Karpas-422 (cell line): Measurements from ENCODE around the gene TRIL. TPM values are rescaled to one million over a fixed set of nuclear protein-coding genes. Genes with fewer than 3 reads are reported as not detected.

Experiments used
- DNase-seq: peaks from one replicate; pipeline ENCODE4 v3.0.0-alpha.2; 2015
- H2AFZ ChIP-seq: fragments of 200-600 bp; sonication (generic); 2 replicates; pipeline ENCODE4 v1.6.1; 2014; ENCODE audit warnings: antibody characterized with exemption, low read length, mixed read lengths
- H3K27ac ChIP-seq: fragments of 200-600 bp; sonication (generic); 2 replicates; pipeline ENCODE4 v1.5.1; 2014; ENCODE audit warnings: mild to moderate bottlenecking, low read length, moderate library complexity
- H3K27me3 ChIP-seq: fragments of 200-600 bp; sonication (generic); 2 replicates; pipeline ENCODE4 v1.6.1; 2014; ENCODE audit warnings: low read length, mixed read lengths
- H3K36me3 ChIP-seq: fragments of 200-600 bp; sonication (generic); 2 replicates; pipeline ENCODE4 v1.6.1; 2014; ENCODE audit warnings: low read length, mixed read lengths; ENCODE audit not compliant: insufficient read depth
- H3K4me1 ChIP-seq: fragments of 200-600 bp; sonication (generic); 2 replicates; pipeline ENCODE4 v1.6.1; 2014; ENCODE audit warnings: mild to moderate bottlenecking, low read length, mixed read lengths
- H3K4me2 ChIP-seq: fragments of 200-600 bp; sonication (generic); 2 replicates; pipeline ENCODE4 v1.6.1; 2014; ENCODE audit warnings: low read length, low read depth, mild to moderate bottlenecking; ENCODE audit not compliant: poor library complexity, severe bottlenecking
- H3K4me3 ChIP-seq: fragments of 200-600 bp; sonication (generic); 2 replicates; pipeline ENCODE4 v1.5.1; 2014; ENCODE audit warnings: mild to moderate bottlenecking, antibody characterized with exemption, low read length, mixed read lengths
- H3K79me2 ChIP-seq: fragments of 200-600 bp; sonication (generic); 2 replicates; pipeline ENCODE4 v1.6.1; 2014; ENCODE audit warnings: mild to moderate bottlenecking, low read length, mixed read lengths
- H3K9ac ChIP-seq: fragments of 200-600 bp; sonication (generic); 2 replicates; pipeline ENCODE4 v1.6.0; 2014; ENCODE audit warnings: low read length
- H3K9me2 ChIP-seq: fragments of 200-600 bp; sonication (generic), shearing (Covaris generic); replicated peaks from 2 replicates; pipeline ENCODE4 v1.6.0; 2014; ENCODE audit warnings: mild to moderate bottlenecking, low read length, moderate library complexity; ENCODE audit not compliant: insufficient read depth
- H3K9me3 ChIP-seq: fragments of 300-700, 200-600 bp; sonication (generic); 2 replicates; pipeline ENCODE4 v1.6.1; 2014; ENCODE audit warnings: low read length, mixed read lengths
- H4K20me1 ChIP-seq: fragments of 200-600 bp; sonication (generic); 2 replicates; pipeline ENCODE4 v1.6.1; 2014; ENCODE audit warnings: mild to moderate bottlenecking, antibody characterized with exemption, low read length, low read depth; ENCODE audit not compliant: insufficient read depth
- total RNA-seq: library from RNA; depleted of rRNA; stranded (reverse); fragments of >200 nt; shearing (Covaris generic); gene quantifications from 2 replicates; pipeline ENCODE4 v1.2.3, GENCODE V29; 2014; ENCODE audit warnings: low replicate concordance

Gene TRIL
- total RNA-seq, 1 experiment from 2014 or later, result not detected

DNA sequence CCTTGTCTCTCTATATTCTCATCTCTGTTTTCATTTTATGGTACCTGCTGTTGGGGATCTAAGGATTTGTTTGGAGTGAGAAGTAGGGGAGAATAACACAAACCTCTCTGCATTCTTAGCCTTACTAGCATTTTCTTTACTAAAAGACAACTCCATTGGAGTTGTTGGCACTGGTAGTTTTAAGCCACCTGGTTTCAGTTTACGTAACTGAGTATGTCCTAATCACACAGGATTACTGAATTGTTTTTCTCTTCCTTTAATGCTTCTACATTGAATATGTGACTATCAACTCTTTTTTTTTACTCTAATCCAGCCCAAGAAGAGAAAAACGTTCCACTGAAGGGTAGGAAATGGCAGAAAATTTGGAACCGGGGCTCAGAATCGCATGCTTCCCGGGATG lies 30.0 kb upstream of the TRIL start:
- no peaks in the 10 kb centered on the region for H3K9me3 ChIP-seq
- no peaks in the 10 kb centered on the region for H3K9me2 ChIP-seq
- no peaks in the 10 kb centered on the region for H3K4me1 ChIP-seq
- H4K20me1 ChIP-seq, result no peaks in the 10 kb centered on the region
- peak; percentile 35 for DNase-seq
- no peak overlapping the region for H3K4me2 ChIP-seq
- H2AFZ ChIP-seq, result no peak overlapping the region
- no peak overlapping the region for H3K27ac ChIP-seq
- H3K4me3 ChIP-seq, result no peak overlapping the region
- H3K27me3 ChIP-seq, result no peaks in the 10 kb centered on the region
- no peak overlapping the region for H3K9ac ChIP-seq
- H3K79me2 ChIP-seq, result no peaks in the 10 kb centered on the region
- no peaks in the 10 kb centered on the region for H3K36me3 ChIP-seq

DNA sequence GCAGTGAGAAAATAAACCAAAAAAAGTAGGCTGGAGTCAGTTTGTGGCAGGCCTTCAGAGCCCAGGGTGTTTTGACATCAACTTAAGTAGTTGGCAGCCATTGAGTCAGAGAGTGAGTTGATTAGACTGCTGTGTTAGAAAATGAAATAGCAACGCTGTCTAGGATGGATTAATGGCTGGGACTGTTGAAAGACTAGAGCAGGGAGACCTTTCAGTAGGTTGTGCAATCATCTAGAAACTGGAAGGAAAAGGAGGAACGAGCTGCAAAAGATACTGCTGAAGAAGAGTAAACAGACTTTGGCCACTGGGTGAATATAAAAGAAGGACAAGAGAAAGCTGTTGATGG lies 28.6 kb upstream of the TRIL start:
- Histone ChIP-seq H3K79me2 (no peaks in the 10 kb centered on the region), H3K27ac (no peak overlapping the region), H3K9me3 (no peaks in the 10 kb centered on the region), H4K20me1 (no peaks in the 10 kb centered on the region), H2AFZ (no peak overlapping the region), H3K9ac (no peak overlapping the region), H3K4me3 (no peak overlapping the region), H3K4me2 (no peak overlapping the region), H3K36me3 (no peaks in the 10 kb centered on the region), H3K27me3 (no peaks in the 10 kb centered on the region), H3K4me1 (no peaks in the 10 kb centered on the region), H3K9me2 (no peaks in the 10 kb centered on the region)
- peak; percentile 28 for DNase-seq

DNA sequence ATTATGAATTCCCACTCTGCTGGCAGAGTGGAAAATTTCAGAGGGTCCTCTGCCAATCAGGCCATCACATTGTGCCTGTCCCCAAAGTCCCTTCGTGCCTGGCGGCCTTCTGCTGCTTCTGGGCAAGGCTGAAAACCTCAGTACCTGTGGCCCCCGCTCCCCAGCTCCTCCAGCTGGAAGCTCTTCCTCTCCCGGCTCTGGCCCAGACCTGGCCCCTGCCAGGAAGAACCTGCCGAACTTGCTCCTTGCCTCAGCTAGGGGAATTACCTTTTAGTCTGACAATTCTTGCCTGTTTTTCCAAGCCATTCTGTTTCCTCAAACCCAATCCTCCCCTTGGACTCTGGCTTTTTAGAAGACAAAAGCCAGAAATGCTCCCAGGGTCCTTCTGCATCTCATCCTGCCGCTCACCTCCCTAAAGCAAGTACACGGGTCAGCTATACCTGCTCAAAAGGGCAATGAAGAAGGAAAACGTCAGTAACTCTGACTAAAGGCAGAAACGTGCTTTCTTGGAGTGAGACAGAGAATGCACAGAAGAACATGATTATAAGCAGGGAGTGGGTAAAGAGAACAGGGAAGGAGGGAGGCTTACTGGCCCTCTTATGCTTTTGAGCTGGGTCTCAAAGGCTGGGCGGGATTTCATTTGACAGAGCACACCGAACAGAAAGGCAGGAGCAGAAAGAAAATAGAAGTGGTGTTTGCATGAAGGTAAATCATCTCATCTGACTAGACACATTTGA lies 28.1 kb upstream of the TRIL start:
- no peaks in the 10 kb centered on the region for H4K20me1 ChIP-seq
- H3K4me3 ChIP-seq, result no peak overlapping the region
- no peak overlapping the region for H3K27ac ChIP-seq
- no peaks in the 10 kb centered on the region for H3K79me2 ChIP-seq
- H3K9ac ChIP-seq, result no peak overlapping the region
- H3K4me1 ChIP-seq, result no peaks in the 10 kb centered on the region
- no peaks in the 10 kb centered on the region for H3K36me3 ChIP-seq
- DNase-seq, result peak; percentile 22
- no peaks in the 10 kb centered on the region for H3K9me3 ChIP-seq
- H2AFZ ChIP-seq, result no peak overlapping the region
- no peak overlapping the region for H3K4me2 ChIP-seq
- no peaks in the 10 kb centered on the region for H3K27me3 ChIP-seq
- no peaks in the 10 kb centered on the region for H3K9me2 ChIP-seq

DNA sequence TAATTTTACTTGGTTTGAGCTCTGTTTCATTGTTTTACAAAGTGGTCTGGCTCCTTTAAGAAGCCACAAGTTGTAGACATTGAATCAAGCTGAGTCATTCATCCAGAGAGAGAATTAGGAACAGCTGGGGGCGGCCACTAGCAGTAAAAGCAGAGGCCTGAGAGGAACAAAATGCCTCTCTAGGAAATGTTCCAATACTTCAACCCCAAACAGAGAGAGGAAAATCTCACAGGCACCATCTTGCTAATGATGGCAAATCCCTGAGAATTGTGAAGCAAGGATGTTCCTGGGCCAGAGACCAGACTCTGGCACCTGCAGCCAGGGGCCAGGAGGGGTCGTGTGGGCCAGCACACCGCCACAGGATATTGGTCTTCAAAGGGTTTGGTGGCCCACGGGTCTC lies 26.5 kb upstream of the TRIL start:
- Histone ChIP-seq H3K4me1 (no peaks in the 10 kb centered on the region), H4K20me1 (no peaks in the 10 kb centered on the region), H3K4me3 (no peak overlapping the region), H3K9me2 (no peaks in the 10 kb centered on the region), H3K79me2 (no peaks in the 10 kb centered on the region), H3K27ac (no peak overlapping the region), H3K9ac (no peak overlapping the region), H3K9me3 (no peaks in the 10 kb centered on the region), H3K36me3 (no peaks in the 10 kb centered on the region), H3K4me2 (no peak overlapping the region), H2AFZ (no peak overlapping the region), H3K27me3 (no peaks in the 10 kb centered on the region)
- DNase-seq, result peak; percentile 12

DNA sequence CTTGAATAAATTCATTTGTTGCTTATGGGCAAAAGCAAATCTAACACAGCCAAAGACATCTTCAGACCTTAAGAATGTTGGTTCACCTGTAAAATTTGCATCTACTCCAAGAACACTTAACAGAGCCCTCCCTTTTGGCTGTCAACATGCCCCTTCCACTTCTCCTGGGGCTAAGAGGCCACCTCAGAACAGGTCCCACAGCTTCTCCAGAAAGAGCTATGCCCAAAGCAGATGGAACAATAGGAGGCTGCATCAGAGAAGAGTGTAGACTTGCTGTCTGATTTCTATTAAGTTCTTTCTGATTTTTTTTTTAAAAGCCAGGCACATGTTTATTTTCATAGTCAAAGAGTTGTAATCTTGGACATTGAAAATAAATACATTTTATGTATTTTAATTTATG lies 26.1 kb upstream of the TRIL start:
- H3K27ac ChIP-seq, result no peak overlapping the region
- no peaks in the 10 kb centered on the region for H3K79me2 ChIP-seq
- H3K9me3 ChIP-seq, result no peaks in the 10 kb centered on the region
- H3K4me1 ChIP-seq, result no peaks in the 10 kb centered on the region
- no peaks in the 10 kb centered on the region for H3K9me2 ChIP-seq
- DNase-seq, result no peak
- H3K27me3 ChIP-seq, result no peaks in the 10 kb centered on the region
- no peaks in the 10 kb centered on the region for H4K20me1 ChIP-seq
- H3K9ac ChIP-seq, result no peak overlapping the region
- H2AFZ ChIP-seq, result no peak overlapping the region
- H3K4me3 ChIP-seq, result no peak overlapping the region
- H3K4me2 ChIP-seq, result no peak overlapping the region
- no peaks in the 10 kb centered on the region for H3K36me3 ChIP-seq

DNA sequence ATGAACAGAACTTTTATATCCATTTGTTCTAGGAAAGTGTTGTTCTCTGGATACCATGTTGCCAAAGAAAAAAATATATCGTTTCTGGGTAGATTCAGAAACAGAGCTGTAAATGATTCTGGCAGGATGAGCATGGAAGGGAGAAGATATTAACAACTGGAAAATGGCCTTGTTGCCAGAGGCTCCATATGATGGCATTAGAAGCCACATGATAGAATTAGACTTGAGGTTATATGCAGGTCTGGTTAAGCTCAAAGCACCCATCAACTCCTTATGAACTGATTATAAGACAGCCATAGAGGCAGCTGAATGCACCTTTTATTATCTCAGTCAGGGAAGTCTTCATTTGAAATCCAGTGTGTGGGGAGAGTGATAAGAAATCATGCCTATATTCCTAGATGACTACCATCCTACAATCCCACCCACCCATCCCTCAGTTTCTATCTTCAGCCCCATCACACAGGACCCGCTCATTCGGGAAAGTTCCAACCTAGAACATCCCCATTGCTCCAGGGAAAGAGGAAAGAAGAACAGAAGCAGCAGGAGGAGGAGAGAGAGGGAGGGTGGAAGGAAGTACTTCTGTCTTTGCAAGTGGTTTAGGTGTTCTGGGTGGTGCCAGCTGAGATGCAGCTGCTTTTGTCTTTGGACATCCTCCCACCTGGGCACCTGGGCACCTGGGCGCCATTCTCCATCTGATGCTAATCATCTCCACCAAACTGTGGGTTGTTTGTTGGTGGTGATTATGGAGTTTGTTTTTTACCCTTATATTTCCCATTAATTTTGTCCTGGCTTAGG lies 25.5 kb upstream of the TRIL start:
- Histone ChIP-seq H3K9me3 (no peaks in the 10 kb centered on the region), H3K27me3 (no peaks in the 10 kb centered on the region), H4K20me1 (no peaks in the 10 kb centered on the region), H3K4me3 (no peak overlapping the region), H3K36me3 (no peaks in the 10 kb centered on the region), H3K9me2 (no peaks in the 10 kb centered on the region), H2AFZ (no peak overlapping the region), H3K4me2 (no peak overlapping the region), H3K27ac (no peak overlapping the region), H3K79me2 (no peaks in the 10 kb centered on the region), H3K9ac (no peak overlapping the region), H3K4me1 (no peaks in the 10 kb centered on the region)
- DNase-seq, result peak; percentile 29

DNA sequence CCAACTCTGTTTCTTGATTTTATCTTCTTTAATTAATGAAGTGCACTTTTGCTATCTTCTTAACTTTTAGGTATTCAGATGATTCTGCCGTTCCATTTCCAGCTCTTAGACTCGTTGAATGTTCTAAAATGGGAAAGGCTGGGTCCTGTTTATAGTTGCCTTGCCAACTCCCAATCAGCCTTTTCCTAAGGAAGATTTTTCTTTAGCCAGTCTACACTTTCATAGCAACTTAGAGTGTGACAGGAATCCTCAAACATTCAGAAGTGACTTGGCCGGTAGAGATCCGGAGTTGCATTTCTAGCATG lies 23.0 kb upstream of the TRIL start:
- Histone ChIP-seq H3K4me1 (no peaks in the 10 kb centered on the region), H3K9me3 (no peaks in the 10 kb centered on the region), H3K4me3 (no peak overlapping the region), H3K36me3 (no peaks in the 10 kb centered on the region), H4K20me1 (no peaks in the 10 kb centered on the region), H3K9me2 (no peaks in the 10 kb centered on the region), H3K79me2 (no peaks in the 10 kb centered on the region), H3K27me3 (0 out of 2 replicates have a peak, but pooled peaks cover 6% of the 10 kb centered on the region), H2AFZ (no peak overlapping the region), H3K9ac (no peak overlapping the region), H3K4me2 (no peak overlapping the region), H3K27ac (no peak overlapping the region)
- no peak for DNase-seq

DNA sequence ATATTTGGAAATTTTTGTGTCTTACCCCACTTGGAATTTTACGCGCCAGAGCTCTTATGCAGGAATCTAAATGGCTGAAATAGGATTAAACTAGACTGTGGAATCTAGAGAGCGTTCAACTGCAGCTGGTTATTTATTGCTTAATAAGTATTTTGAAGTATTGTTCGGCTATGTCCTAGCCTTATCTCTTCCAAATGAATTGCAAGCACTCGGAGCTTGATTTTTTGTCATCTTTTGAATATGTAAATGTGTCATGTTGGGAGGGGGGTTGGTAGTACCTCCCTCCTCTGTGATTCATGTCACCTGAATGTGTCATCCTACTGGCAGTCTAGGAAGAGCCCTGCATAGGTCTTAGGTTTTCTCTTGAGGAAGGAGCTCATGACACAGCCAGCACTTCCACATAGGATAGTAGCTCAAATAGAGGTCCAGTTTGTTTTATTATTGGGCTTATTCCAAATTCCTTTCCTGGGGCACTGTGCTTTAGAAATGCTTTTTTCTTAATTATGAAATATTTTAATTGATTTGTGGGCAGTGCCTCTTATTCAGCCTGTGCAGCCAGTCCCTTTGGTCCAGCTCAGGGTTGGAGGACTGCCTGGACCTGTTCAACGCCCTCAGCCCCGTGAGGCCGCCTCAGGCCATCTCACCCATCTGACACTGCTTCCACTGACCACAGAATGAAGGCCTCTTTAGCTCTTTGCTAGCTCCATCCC lies 22.5 kb upstream of the TRIL start:
- H3K9ac ChIP-seq, result no peak overlapping the region
- H3K79me2 ChIP-seq, result no peaks in the 10 kb centered on the region
- no peak overlapping the region for H3K4me2 ChIP-seq
- H3K9me3 ChIP-seq, result no peaks in the 10 kb centered on the region
- no peaks in the 10 kb centered on the region for H3K36me3 ChIP-seq
- H3K4me1 ChIP-seq, result no peaks in the 10 kb centered on the region
- H2AFZ ChIP-seq, result no peak overlapping the region
- 0 out of 2 replicates have a peak, but pooled peaks cover 6% of the 10 kb centered on the region for H3K27me3 ChIP-seq
- H3K9me2 ChIP-seq, result no peaks in the 10 kb centered on the region
- H4K20me1 ChIP-seq, result no peaks in the 10 kb centered on the region
- H3K27ac ChIP-seq, result no peak overlapping the region
- no peak overlapping the region for H3K4me3 ChIP-seq
- DNase-seq, result peak; percentile 20
